ENCODE results near the gene TIMM13.

- TF ChIP-seq POLR2A (IDR thresholded peaks at IDR 0.05; ENCODE audit: low read depth, low read length) (no peak), CTCF (IDR thresholded peaks at IDR 0.05; ENCODE audit: extremely low read depth in 1 of 2, insufficient read depth in 1 of 2, low read depth in 1 of 2, low read length in 2 of 2) (no peak)
Measured at GRCh38 chr19:2426611-2427428, 566 bp downstream of the TIMM13 start.

Data from endothelial cell of umbilical vein (primary cell).